Peyer's patch (tissue), 4 donors: Measurements from ENCODE around the gene BMAL2.

Experiments used
- POLR2A ChIP-seq, 2 donors: fragments of 450-650 bp; IDR thresholded peaks; one replicate each; pipeline ENCODE4 v1.5.1; 2017; ENCODE audit warnings: antibody characterized with exemption in 2 of 2, mild to moderate bottlenecking in 2 of 2, moderate library complexity in 2 of 2
- TF ChIP-seq, protein P1 (sequence below), 6 experiments: fragments of 450-650 bp in 4 of 6; fragments of 200-600 bp in 2 of 6; sonication (generic) in 1 of 6; IDR thresholded peaks; one replicate each; pipeline ENCODE4 v1.5.1; 2017 to 2019; ENCODE audit warnings: antibody characterized with exemption in 6 of 6, mild to moderate bottlenecking in 3 of 6, moderate library complexity in 1 of 6

DNA sequence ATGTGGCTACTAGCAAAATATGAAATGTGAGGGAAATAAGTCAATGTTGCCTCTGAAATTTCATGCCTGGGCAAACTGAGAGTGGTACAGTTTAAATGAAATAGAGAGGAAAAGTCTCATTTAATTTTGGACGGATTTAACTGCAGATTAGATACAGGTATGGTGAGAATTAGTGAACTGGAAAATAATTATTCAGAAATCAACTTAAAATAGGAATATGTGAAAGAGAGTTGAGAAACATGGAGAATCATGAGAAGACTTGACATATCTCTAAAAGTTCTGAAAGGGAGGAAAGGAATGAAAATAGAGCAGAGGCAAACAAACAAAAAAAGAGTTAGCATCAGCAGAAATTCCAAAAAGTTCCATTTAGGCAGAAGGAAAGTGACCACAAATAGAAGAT, 33.5 kb upstream of the BMAL2 start:
- TF ChIP-seq, protein P1, sequence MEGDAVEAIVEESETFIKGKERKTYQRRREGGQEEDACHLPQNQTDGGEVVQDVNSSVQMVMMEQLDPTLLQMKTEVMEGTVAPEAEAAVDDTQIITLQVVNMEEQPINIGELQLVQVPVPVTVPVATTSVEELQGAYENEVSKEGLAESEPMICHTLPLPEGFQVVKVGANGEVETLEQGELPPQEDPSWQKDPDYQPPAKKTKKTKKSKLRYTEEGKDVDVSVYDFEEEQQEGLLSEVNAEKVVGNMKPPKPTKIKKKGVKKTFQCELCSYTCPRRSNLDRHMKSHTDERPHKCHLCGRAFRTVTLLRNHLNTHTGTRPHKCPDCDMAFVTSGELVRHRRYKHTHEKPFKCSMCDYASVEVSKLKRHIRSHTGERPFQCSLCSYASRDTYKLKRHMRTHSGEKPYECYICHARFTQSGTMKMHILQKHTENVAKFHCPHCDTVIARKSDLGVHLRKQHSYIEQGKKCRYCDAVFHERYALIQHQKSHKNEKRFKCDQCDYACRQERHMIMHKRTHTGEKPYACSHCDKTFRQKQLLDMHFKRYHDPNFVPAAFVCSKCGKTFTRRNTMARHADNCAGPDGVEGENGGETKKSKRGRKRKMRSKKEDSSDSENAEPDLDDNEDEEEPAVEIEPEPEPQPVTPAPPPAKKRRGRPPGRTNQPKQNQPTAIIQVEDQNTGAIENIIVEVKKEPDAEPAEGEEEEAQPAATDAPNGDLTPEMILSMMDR (IDR thresholded peaks at IDR 0.05) = no peak
- no peak for TF ChIP-seq POLR2A (IDR thresholded peaks at IDR 0.05)
